ENCODE results near the gene SPART.

DNA sequence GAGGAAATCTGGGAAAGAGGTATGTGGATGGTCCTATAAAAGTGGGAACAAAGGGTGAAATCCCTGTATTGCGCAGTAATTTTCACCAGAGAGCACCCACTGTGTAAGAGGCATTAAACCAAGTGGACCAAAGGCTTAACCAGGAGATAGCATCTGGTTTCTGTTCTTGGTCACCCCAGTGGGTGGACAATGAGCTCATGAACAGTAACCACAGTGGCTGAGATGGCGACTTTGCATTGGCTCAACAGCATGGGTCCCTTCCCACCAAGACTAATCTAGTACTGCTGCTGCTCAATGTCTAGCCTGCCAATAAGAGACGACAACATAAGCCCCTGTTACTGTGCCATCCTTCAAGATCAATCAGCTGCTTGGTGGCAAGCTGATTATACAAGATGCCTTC lies 85.2 kb downstream of the SPART start:
- no peak for TF ChIP-seq YY1 (IDR thresholded peaks at IDR 0.05; ENCODE audit: extremely low read depth, insufficient replicate concordance, low read depth, low read length)
- TF ChIP-seq TCF7L2 (IDR thresholded peaks at IDR 0.05; ENCODE audit: borderline replicate concordance, extremely low read depth, insufficient read depth, insufficient read length), result no peak
- TF ChIP-seq CEBPB (IDR thresholded peaks at IDR 0.05; ENCODE audit: low read depth), result no peak
- TF ChIP-seq, protein P1, sequence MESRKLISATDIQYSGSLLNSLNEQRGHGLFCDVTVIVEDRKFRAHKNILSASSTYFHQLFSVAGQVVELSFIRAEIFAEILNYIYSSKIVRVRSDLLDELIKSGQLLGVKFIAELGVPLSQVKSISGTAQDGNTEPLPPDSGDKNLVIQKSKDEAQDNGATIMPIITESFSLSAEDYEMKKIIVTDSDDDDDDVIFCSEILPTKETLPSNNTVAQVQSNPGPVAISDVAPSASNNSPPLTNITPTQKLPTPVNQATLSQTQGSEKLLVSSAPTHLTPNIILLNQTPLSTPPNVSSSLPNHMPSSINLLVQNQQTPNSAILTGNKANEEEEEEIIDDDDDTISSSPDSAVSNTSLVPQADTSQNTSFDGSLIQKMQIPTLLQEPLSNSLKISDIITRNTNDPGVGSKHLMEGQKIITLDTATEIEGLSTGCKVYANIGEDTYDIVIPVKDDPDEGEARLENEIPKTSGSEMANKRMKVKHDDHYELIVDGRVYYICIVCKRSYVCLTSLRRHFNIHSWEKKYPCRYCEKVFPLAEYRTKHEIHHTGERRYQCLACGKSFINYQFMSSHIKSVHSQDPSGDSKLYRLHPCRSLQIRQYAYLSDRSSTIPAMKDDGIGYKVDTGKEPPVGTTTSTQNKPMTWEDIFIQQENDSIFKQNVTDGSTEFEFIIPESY (IDR thresholded peaks at IDR 0.05; ENCODE audit: extremely low read depth, insufficient replicate concordance, low read length), result no peak
- TF ChIP-seq, protein P2, sequence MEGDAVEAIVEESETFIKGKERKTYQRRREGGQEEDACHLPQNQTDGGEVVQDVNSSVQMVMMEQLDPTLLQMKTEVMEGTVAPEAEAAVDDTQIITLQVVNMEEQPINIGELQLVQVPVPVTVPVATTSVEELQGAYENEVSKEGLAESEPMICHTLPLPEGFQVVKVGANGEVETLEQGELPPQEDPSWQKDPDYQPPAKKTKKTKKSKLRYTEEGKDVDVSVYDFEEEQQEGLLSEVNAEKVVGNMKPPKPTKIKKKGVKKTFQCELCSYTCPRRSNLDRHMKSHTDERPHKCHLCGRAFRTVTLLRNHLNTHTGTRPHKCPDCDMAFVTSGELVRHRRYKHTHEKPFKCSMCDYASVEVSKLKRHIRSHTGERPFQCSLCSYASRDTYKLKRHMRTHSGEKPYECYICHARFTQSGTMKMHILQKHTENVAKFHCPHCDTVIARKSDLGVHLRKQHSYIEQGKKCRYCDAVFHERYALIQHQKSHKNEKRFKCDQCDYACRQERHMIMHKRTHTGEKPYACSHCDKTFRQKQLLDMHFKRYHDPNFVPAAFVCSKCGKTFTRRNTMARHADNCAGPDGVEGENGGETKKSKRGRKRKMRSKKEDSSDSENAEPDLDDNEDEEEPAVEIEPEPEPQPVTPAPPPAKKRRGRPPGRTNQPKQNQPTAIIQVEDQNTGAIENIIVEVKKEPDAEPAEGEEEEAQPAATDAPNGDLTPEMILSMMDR (IDR thresholded peaks at IDR 0.05 in 2 of 3, conservative IDR thresholded peaks at IDR 0.05 in 1 of 3; ENCODE audit: borderline replicate concordance in 1 of 3, insufficient read depth in 1 of 3, low read depth in 2 of 3, low read length in 2 of 3), result no peak
- no peak for TF ChIP-seq POLR2A (IDR thresholded peaks at IDR 0.05; ENCODE audit: borderline replicate concordance, extremely low read depth, insufficient read depth, insufficient read length)
- no peak for TF ChIP-seq POLR2AphosphoS5 (IDR thresholded peaks at IDR 0.05; ENCODE audit: low read depth, low read length)
- TF ChIP-seq ZNF274 (IDR thresholded peaks at IDR 0.05; ENCODE audit: low read depth, low read length), result no peak
- TF ChIP-seq ZFX (IDR thresholded peaks at IDR 0.05), result no peak
- TF ChIP-seq, protein P3, sequence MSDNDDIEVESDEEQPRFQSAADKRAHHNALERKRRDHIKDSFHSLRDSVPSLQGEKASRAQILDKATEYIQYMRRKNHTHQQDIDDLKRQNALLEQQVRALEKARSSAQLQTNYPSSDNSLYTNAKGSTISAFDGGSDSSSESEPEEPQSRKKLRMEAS (IDR thresholded peaks at IDR 0.05), result no peak
- TF ChIP-seq, protein P4, sequence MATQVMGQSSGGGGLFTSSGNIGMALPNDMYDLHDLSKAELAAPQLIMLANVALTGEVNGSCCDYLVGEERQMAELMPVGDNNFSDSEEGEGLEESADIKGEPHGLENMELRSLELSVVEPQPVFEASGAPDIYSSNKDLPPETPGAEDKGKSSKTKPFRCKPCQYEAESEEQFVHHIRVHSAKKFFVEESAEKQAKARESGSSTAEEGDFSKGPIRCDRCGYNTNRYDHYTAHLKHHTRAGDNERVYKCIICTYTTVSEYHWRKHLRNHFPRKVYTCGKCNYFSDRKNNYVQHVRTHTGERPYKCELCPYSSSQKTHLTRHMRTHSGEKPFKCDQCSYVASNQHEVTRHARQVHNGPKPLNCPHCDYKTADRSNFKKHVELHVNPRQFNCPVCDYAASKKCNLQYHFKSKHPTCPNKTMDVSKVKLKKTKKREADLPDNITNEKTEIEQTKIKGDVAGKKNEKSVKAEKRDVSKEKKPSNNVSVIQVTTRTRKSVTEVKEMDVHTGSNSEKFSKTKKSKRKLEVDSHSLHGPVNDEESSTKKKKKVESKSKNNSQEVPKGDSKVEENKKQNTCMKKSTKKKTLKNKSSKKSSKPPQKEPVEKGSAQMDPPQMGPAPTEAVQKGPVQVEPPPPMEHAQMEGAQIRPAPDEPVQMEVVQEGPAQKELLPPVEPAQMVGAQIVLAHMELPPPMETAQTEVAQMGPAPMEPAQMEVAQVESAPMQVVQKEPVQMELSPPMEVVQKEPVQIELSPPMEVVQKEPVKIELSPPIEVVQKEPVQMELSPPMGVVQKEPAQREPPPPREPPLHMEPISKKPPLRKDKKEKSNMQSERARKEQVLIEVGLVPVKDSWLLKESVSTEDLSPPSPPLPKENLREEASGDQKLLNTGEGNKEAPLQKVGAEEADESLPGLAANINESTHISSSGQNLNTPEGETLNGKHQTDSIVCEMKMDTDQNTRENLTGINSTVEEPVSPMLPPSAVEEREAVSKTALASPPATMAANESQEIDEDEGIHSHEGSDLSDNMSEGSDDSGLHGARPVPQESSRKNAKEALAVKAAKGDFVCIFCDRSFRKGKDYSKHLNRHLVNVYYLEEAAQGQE (IDR thresholded peaks at IDR 0.05; ENCODE audit: low read depth), result no peak
- TF ChIP-seq RAD21 (IDR thresholded peaks at IDR 0.05; ENCODE audit: low read depth), result no peak
- no peak for TF ChIP-seq EZH2 (IDR thresholded peaks at IDR 0.05)
